ENCODE measurements around the gene GSTM4. TPM values are rescaled to one million over a fixed set of nuclear protein-coding genes. Genes with fewer than 3 reads are reported as not detected.

GSTM4 gene
- polyA plus RNA-seq, 4 donors, result 81.9 to 316 (median 206) TPM

GRCh38 chr1:109632671-109633346, 23.1 kb upstream of the GSTM4 start:
- WGBS, 3 donors, result 23 to 44% (median 41%) methylated on average over 5 of the region's 5 CpGs
- peak overlapping the region in 1 of 3 donors; percentile 48 for H3K27ac ChIP-seq (ENCODE audit: low read depth in 1 of 3, low read length in 2 of 3)
- H3K36me3 ChIP-seq (ENCODE audit: control insufficient read depth in 3 of 3, insufficient read depth in 2 of 3, low read depth in 1 of 3, low read length in 3 of 3), result peaks cover 6 to 53% (median 9%) of the 10 kb centered on the region in 3 donors
- DNase-seq (peak in 1 of 2 donors; percentile 37), FAIRE-seq (no peak)
- H3K4me3 ChIP-seq (ENCODE audit: low read depth in 1 of 3, low read length in 3 of 3), result no peak overlapping the region
- no peaks in the 10 kb centered on the region for H3K27me3 ChIP-seq (ENCODE audit: control insufficient read depth in 3 of 3, insufficient read depth in 3 of 3, low read length in 3 of 3)
- no peaks in the 10 kb centered on the region for H3K9me3 ChIP-seq (ENCODE audit: control insufficient read depth in 2 of 2, insufficient read depth in 1 of 2, low read depth in 1 of 2, low read length in 1 of 2)
- peaks cover 5 to 13% (median 8%) of the 10 kb centered on the region in 3 donors for H3K4me1 ChIP-seq (ENCODE audit: control insufficient read depth in 3 of 3, insufficient read depth in 2 of 3, low read depth in 1 of 3, low read length in 2 of 3)

- Histone ChIP-seq H3K4me1 (ENCODE audit: control insufficient read depth in 3 of 3, insufficient read depth in 2 of 3, low read depth in 1 of 3, low read length in 2 of 3) (peaks cover 5 to 20% (median 8%) of the 10 kb centered on the region in 3 donors), H3K27me3 (ENCODE audit: control insufficient read depth in 3 of 3, insufficient read depth in 3 of 3, low read length in 3 of 3) (no peaks in the 10 kb centered on the region), H3K36me3 (ENCODE audit: control insufficient read depth in 3 of 3, insufficient read depth in 2 of 3, low read depth in 1 of 3, low read length in 3 of 3) (peaks cover 2 to 39% (median 6%) of the 10 kb centered on the region in 3 donors), H3K4me3 (ENCODE audit: low read depth in 1 of 3, low read length in 3 of 3) (no peak overlapping the region), H3K9me3 (ENCODE audit: control insufficient read depth in 2 of 2, insufficient read depth in 1 of 2, low read depth in 1 of 2, low read length in 1 of 2) (no peaks in the 10 kb centered on the region), H3K27ac (ENCODE audit: low read depth in 1 of 3, low read length in 2 of 3) (no peak overlapping the region)
- 71 to 79% (median 76%) methylated on average over 6 of the region's 6 CpGs for WGBS, 3 donors
- DNase-seq (no peak), FAIRE-seq (no peak)
These were observed 21.6 kb upstream of the GSTM4 start for GRCh38 chr1:109634292-109634691.

GRCh38 chr1:109634771-109635750, 20.8 kb upstream of the GSTM4 start:
- DNase-seq (no peak), FAIRE-seq (no peak)
- peaks cover 2 to 31% (median 6%) of the 10 kb centered on the region in 3 donors for H3K36me3 ChIP-seq (ENCODE audit: control insufficient read depth in 3 of 3, insufficient read depth in 2 of 3, low read depth in 1 of 3, low read length in 3 of 3)
- WGBS, 3 donors, result 42 to 57% (median 54%) methylated on average over 13 of the region's 13 CpGs
- H3K27me3 ChIP-seq (ENCODE audit: control insufficient read depth in 3 of 3, insufficient read depth in 3 of 3, low read length in 3 of 3), result no peaks in the 10 kb centered on the region
- no peak overlapping the region for H3K4me3 ChIP-seq (ENCODE audit: low read depth in 1 of 3, low read length in 3 of 3)
- H3K27ac ChIP-seq (ENCODE audit: low read depth in 1 of 3, low read length in 2 of 3), result peak overlapping the region in 1 of 3 donors; percentile 32
- H3K4me1 ChIP-seq (ENCODE audit: control insufficient read depth in 3 of 3, insufficient read depth in 2 of 3, low read depth in 1 of 3, low read length in 2 of 3), result peaks cover 5 to 27% (median 8%) of the 10 kb centered on the region in 3 donors
- no peaks in the 10 kb centered on the region for H3K9me3 ChIP-seq (ENCODE audit: control insufficient read depth in 2 of 2, insufficient read depth in 1 of 2, low read depth in 1 of 2, low read length in 1 of 2)

GRCh38 chr1:109635862-109636200, 20.1 kb upstream of the GSTM4 start:
- Histone ChIP-seq H3K27me3 (ENCODE audit: control insufficient read depth in 3 of 3, insufficient read depth in 3 of 3, low read length in 3 of 3) (no peaks in the 10 kb centered on the region), H3K4me3 (ENCODE audit: low read depth in 1 of 3, low read length in 3 of 3) (no peak overlapping the region), H3K9me3 (ENCODE audit: control insufficient read depth in 2 of 2, insufficient read depth in 1 of 2, low read depth in 1 of 2, low read length in 1 of 2) (no peaks in the 10 kb centered on the region), H3K36me3 (ENCODE audit: control insufficient read depth in 3 of 3, insufficient read depth in 2 of 3, low read depth in 1 of 3, low read length in 3 of 3) (peaks cover 2 to 25% (median 3%) of the 10 kb centered on the region in 3 donors), H3K4me1 (ENCODE audit: control insufficient read depth in 3 of 3, insufficient read depth in 2 of 3, low read depth in 1 of 3, low read length in 2 of 3) (peaks cover 5 to 28% (median 8%) of the 10 kb centered on the region in 3 donors), H3K27ac (ENCODE audit: low read depth in 1 of 3, low read length in 2 of 3) (peak overlapping the region in 1 of 3 donors; percentile 19)
- DNase-seq, result no peak
- FAIRE-seq, result no peak
- 72 to 86% (median 78%) methylated on average over 2 of the region's 2 CpGs for WGBS, 3 donors

GRCh38 chr1:109636201-109636952, 19.5 kb upstream of the GSTM4 start:
- peaks cover 5 to 28% (median 8%) of the 10 kb centered on the region in 3 donors for H3K4me1 ChIP-seq (ENCODE audit: control insufficient read depth in 3 of 3, insufficient read depth in 2 of 3, low read depth in 1 of 3, low read length in 2 of 3)
- H3K4me3 ChIP-seq (ENCODE audit: low read depth in 1 of 3, low read length in 3 of 3), result no peak overlapping the region
- H3K27me3 ChIP-seq (ENCODE audit: control insufficient read depth in 3 of 3, insufficient read depth in 3 of 3, low read length in 3 of 3), result no peaks in the 10 kb centered on the region
- FAIRE-seq (no peak), DNase-seq (peak; percentile 63 to 90)
- no peaks in the 10 kb centered on the region for H3K9me3 ChIP-seq (ENCODE audit: control insufficient read depth in 2 of 2, insufficient read depth in 1 of 2, low read depth in 1 of 2, low read length in 1 of 2)
- peak overlapping the region in 2 of 3 donors; percentile 17 to 19 for H3K27ac ChIP-seq (ENCODE audit: low read depth in 1 of 3, low read length in 2 of 3)
- H3K36me3 ChIP-seq (ENCODE audit: control insufficient read depth in 3 of 3, insufficient read depth in 2 of 3, low read depth in 1 of 3, low read length in 3 of 3), result peaks cover 0 to 19% (median 0%) of the 10 kb centered on the region in 3 donors
- 25 to 51% (median 43%) methylated on average over 9 of the region's 9 CpGs for WGBS, 3 donors

GRCh38 chr1:109637446-109637845, 18.5 kb upstream of the GSTM4 start:
- FAIRE-seq (no peak), DNase-seq (no peak)
- no peaks in the 10 kb centered on the region for H3K9me3 ChIP-seq (ENCODE audit: control insufficient read depth in 2 of 2, insufficient read depth in 1 of 2, low read depth in 1 of 2, low read length in 1 of 2)
- no peaks in the 10 kb centered on the region for H3K27me3 ChIP-seq (ENCODE audit: control insufficient read depth in 3 of 3, insufficient read depth in 3 of 3, low read length in 3 of 3)
- H3K4me3 ChIP-seq (ENCODE audit: low read depth in 1 of 3, low read length in 3 of 3), result no peak overlapping the region
- peaks cover 5 to 28% (median 6%) of the 10 kb centered on the region in 3 donors for H3K4me1 ChIP-seq (ENCODE audit: control insufficient read depth in 3 of 3, insufficient read depth in 2 of 3, low read depth in 1 of 3, low read length in 2 of 3)
- peaks cover 0 to 8% (median 0%) of the 10 kb centered on the region in 3 donors for H3K36me3 ChIP-seq (ENCODE audit: control insufficient read depth in 3 of 3, insufficient read depth in 2 of 3, low read depth in 1 of 3, low read length in 3 of 3)
- WGBS, 3 donors, result 94 to 97% (median 95%) methylated on average over 7 of the region's 7 CpGs
- H3K27ac ChIP-seq (ENCODE audit: low read depth in 1 of 3, low read length in 2 of 3), result no peak overlapping the region

GRCh38 chr1:109639063-109639840, 16.6 kb upstream of the GSTM4 start:
- no peak overlapping the region for H3K27ac ChIP-seq (ENCODE audit: low read depth in 1 of 3, low read length in 2 of 3)
- no peak for FAIRE-seq
- H3K9me3 ChIP-seq (ENCODE audit: control insufficient read depth in 2 of 2, insufficient read depth in 1 of 2, low read depth in 1 of 2, low read length in 1 of 2), result no peaks in the 10 kb centered on the region
- H3K36me3 ChIP-seq (ENCODE audit: control insufficient read depth in 3 of 3, insufficient read depth in 2 of 3, low read depth in 1 of 3, low read length in 3 of 3), result no peaks in the 10 kb centered on the region
- peaks cover 5 to 29% (median 5%) of the 10 kb centered on the region in 3 donors for H3K4me1 ChIP-seq (ENCODE audit: control insufficient read depth in 3 of 3, insufficient read depth in 2 of 3, low read depth in 1 of 3, low read length in 2 of 3)
- no peak overlapping the region for H3K4me3 ChIP-seq (ENCODE audit: low read depth in 1 of 3, low read length in 3 of 3)
- WGBS, 3 donors, result 43 to 64% (median 46%) methylated on average over 9 of the region's 9 CpGs
- DNase-seq, result no peak
- no peaks in the 10 kb centered on the region for H3K27me3 ChIP-seq (ENCODE audit: control insufficient read depth in 3 of 3, insufficient read depth in 3 of 3, low read length in 3 of 3)
